HG02938 (cell line): ENCODE measurements around the gene NSMF.
A peak's percentile ranks its signal among the peaks of the same experiment; 100 is the strongest.
"Not testable (repeated sequence)": the region's sequence is repeated elsewhere in the genome, so short reads cannot be mapped to it uniquely, and the experiment has no call there.

Experiments used
- ATAC-seq: cut with Tn5 transposase; IDR thresholded peaks from one replicate; pipeline ENCODE4 v1.9.1; 2021; ENCODE audit warnings: mild to moderate bottlenecking, moderate library complexity; ENCODE audit not compliant: unreplicated experiment

Gene NSMF

DNA sequence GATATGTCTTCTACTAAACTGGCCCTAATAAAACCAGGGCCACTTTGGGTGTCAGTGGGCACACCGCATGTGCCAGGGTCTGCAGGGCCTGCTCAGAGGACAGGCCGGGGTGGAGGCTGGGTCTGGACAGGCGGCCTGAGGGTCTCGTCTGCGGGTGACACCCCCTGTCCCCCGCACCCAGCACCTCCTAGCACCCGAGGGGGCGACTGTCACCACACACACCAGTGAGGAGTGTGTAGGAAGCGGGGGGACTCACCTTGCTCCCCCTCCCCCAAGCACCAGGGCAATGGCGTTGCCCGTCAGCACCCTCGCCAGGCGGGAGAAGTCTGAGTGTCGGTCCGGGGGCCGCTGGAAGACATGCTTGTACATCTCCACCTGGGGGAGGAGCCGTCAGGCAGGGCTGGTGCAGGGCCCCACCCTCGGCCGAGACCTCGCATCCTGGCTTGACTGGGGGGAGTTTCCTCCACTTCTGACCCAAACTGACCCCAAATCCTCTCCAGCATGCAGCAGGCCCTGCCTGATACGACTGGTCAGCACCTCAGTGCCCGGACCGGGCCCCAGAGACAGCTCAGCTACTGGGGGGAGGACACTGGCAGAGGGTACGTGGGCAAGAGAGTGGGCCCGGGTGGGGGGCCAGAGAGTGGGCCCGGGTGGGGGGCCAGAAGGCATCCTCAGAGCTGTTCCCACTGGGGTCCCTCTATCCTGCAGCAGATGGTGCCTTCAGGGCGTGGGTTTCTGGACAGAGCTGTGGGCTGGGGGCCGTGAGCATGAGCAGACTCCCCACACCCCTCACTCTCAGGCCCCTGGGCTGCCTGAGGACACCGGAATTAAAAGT is 18.9 kb upstream of the NSMF start:
- ATAC-seq, result no peak

DNA sequence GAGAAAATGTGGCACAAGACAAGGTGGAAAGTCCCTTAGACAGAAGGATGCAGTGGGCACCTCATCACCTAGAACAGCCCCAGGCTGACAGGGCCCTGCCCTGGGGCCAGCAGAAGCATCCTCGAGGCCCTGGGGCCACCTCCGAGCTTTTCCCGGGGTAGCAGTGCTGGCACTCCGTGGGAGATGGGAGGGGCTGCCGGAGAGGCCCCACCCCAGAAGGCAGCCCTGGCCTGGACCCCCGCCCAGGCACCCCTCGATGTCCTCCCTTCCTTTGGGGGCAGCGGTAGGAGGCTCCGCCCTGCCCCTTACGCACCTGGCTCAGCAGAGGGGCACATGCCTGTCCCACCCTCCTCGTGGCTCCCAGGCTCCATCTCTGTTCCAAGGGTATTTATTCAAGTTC is 17.7 kb upstream of the NSMF start:
- ATAC-seq, result no peak

DNA sequence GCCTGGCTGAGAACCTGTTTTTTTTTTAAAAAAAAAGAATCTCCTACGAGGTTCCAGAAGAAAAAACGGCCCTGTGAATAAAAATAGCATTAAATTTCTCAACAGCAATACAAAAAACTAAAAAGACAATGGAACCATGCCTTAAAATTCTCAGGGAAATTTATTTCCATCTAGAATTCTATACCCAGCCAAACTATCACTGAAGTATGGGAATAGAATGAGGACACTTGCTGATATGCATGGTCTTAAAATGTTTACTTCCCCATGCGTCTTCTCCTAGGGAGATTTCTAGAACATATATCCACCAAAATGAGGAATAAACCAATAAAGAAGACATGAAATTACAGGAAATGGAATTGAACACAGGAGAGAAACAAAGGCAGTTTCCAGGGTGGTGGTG is 16.5 kb upstream of the NSMF start:
- no peak for ATAC-seq

DNA sequence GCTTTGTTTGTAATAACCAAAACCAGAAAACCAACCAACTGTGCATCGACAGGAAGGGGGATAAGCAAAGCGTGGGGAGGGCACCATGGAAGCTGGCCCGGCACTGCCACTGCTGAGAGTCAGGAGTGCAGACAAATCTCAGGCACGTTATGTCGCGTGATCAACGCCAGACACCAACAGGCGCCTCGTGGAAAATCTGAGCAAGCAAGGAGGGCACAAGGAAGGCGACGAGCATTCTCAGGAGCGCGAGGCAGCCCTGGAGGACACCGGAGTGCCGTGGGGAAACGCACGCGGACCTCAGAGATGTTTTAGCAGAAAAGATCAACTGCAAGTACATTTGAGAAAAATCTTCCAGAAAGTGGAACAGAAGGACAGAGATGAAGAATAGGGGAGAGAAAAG is 15.1 kb upstream of the NSMF start:
- ATAC-seq, result no peak

DNA sequence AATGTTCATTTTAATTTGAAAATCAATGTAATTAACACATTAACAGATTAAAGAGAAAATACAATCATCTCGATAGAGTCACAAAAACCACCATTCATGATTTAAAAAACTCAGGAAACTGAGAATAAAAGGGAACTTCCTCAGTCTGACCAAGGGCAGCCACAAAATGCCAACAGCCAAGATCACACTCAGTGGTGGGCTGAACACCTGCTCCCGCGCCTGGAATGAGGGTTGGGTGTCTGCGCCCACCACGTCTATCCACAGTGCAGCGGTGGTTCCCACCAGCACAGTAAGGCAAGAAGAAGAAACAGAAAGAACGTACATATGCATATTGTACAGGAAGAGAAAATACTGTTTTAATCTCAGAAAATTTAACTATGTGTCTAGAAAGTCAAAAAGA is 11.7 kb upstream of the NSMF start:
- no peak for ATAC-seq

DNA sequence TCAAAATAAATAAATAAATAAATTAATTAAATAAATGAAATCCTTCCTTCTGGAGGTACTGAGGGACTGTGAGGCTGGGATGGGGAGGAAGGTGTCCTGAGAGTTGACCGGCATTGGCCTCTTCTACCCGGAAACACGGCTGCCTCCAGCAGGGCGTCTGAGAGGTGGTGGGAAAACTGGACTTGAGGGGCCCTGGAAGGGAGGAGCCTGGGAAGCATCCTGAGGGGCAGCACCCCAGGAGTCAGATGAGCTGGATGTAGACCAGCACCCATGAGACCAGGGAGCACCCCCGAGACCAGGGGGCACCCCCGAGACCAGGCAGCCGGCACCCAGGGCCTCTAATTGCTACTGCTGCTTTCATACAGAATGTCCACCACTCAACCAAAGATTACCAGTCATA is 8.8 kb upstream of the NSMF start:
- ATAC-seq, result no peak

DNA sequence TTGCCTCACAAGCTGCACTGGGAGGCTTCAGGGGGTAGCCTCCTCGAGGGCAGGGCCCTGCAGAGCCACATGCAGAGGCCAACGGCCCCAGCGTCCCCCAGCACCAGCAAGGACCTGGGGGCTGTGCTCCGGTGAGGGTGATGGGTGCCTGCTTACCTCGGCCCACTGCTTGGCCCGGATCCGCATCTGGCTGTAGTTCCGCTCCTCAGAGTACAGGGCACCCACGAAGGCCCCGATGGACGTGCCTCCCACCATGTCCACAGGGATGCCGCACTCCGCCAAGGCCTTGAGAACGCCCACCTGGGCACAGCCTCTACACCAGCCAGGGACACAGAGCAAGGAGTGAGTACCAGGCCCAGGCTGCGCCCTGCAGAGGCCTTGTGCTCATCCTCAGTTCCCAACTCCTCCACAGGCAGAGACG is 8.0 kb upstream of the NSMF start:
- no peak for ATAC-seq

DNA sequence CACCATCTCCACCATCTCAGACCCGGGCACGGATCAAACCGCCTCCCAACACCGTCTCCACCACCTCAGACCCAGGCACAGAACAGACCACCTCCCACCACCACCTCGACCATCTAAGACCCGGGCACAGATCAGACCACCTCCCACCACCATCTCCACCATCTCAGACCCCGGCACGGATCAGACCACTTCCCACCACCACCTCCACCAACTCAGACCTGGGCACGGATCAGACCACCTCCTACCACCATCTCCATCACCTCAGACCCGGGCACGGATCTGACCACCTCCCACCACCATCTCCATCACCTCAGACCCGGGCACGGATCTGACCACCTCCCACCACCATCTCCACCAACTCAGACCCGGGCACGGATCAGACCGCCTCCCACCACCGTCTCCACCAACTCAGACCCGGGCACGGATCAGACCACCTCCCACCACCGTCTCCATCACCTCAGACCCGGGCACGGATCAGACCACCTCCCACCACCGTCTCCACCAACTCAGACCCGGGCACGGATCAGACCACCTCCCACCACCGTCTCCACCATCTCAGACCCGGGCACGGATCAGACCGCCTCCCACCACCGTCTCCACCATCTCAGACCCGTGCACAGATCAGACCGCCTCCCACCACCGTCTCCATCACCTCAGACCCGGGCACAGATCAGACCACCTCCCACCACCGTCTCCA is 7.4 kb upstream of the NSMF start:
- ATAC-seq, result not testable (repeated sequence)

DNA sequence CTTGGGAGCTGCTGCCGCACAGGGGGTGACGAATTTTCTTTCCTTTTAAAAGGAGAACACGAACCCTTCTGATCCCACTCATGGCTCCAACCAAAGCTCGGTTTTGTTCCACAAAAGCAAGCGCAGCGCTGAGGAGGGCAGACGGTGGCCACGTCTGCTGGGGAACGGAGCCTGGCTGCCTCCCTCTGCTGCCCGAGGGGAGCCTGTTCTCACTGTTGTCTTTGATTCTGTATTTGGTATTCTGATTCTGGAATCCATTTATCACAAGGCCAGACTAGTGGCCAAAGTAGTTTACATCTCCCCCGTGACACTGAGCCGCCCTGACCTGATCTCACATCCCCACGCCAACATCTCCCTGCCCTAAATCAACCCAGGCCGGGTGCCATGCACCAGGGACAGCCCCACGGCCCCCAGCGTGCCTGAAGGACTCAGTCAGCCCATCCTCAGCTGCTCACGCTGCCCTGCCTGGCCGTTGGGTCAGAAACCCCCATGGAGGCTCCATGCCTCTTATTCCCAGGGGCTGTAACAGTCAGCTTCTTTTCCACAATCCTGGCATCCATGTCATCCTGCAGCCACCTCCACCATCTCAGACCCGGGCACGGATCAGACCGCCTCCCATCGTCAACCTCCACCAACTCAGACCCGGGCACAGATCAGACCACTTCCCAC is 6.7 kb upstream of the NSMF start:
- ATAC-seq, result no peak

DNA sequence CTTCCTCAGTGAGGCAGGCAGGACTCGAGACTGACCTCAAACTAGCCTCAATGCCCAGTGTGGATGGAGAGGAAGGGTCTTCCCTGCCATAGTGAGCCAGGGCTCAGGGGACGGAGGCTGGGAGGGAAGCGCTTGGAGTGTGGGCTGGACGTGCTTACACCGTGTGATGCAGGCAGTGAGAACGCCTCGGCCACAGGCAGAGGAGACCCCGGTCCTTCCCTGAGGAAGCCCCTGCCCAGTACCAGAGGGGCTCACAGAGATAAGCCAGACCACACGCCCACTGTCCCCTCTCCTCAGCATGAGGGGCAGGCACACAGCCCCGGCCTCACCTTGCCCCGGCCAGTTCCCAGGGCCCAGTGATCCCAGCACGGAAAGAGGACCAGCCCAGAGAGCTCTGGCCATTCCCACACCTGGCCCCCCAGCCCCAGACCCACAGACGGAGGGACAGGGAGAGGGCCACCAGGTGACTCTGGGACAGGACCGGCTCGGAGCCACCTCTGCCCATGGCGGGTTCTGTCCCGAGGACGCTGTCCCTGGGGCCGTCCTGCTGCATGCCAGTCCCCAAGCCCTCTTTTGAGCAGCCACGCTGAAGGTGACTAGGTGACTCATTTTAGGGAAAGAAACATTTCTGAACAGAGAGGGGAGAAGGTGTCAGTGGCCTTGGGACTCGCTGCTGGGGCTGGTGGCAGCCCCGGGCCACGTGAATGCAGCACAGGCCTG is 6.0 kb upstream of the NSMF start:
- ATAC-seq, result no peak

DNA sequence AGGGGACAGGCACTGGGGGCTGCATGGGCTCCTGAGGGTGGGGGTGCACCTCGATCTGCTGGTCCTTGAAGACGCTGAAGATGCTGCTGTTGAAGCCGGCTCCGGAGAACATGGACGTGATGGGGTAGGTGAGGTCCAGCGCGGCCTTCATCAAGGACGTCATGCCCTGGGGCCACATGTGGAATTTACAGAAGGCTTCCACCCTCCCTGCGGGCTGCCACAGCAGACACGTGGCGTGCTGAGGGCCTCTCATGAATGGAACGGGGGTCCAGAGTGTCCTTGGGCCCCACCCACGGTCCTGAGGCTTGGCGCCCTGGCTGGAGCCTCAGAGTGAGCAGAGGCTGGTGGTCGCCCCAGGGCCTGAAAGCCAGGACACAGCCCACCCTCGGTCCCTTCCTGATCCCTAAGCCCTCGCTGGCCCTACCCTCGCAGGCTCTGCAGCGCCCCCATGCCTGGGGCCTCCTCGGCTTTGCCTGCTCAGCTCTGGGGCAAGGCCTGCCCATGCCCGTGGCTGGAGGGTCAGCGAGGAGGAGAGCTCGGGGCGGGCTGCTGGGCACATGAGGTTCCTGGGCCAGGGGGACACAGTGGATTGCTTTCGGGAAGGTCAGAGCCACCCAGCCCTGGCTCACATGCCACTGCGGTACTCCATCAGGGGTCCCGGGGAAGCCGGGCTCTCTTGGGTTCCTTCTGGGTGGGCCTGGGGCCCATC is 5.3 kb upstream of the NSMF start:
- no peak for ATAC-seq

DNA sequence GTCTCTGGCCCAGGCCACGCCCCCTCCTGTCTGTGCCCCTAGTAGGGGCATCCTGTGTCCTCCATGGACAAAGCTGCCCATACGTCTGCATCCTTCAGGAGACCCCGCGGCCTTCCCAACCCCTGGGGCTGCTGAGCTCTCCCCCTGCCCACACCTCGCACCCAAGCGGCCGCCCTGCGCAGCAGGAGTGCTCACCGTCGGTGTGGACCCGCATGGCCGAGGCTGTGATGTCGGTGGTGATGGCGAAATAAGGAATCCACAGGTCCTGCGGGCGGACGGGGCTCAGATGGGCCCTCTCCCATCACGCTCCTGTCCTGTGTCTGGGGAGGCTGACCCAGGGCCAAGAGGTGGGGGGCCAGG is 4.8 kb upstream of the NSMF start:
- ATAC-seq, result no peak

DNA sequence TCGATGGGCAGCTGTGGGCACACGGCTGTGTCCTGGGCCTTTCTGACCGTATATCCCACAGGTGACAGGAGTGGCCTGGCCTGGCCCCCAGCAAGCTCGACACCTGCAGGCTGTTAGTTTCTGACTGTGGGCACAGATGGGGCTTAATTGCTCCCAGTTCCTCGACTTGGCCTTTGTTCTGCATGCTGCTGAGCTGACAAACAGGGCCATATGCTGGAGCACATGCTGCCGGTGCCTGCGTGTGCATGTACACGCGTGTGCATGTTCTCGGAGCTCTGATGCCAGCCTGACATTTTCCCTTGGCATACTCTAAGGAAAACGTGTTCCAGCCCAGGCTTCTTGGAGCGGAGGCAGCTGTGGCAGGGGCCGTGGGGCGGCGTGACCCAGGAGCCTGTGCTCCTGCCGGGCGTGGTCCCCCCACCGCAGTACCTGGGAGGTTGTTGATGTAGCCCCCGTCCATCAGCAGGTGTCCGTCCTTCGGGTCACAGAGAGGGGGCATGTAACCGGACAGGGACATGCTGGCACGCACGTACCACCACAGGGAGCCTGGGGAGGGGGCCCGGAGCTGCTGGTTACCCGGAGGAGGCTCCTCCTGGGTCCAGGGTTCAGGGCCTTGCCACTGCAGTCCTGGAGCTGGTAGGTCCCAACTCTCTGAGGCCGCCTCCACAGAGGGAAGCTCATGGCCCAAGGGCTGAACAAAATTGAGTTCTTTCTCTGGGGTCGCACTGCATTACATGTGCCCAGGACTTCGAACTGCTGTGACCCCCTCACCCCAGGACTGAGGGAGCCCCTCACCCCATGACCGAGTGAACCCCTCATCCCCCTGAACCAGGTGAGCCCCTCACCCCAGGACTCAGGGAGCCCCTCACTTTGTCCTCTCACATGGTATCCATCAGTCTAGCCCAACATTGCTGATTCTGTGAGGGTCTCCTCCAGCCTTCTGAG is 4.1 kb upstream of the NSMF start:
- ATAC-seq, result no peak

DNA sequence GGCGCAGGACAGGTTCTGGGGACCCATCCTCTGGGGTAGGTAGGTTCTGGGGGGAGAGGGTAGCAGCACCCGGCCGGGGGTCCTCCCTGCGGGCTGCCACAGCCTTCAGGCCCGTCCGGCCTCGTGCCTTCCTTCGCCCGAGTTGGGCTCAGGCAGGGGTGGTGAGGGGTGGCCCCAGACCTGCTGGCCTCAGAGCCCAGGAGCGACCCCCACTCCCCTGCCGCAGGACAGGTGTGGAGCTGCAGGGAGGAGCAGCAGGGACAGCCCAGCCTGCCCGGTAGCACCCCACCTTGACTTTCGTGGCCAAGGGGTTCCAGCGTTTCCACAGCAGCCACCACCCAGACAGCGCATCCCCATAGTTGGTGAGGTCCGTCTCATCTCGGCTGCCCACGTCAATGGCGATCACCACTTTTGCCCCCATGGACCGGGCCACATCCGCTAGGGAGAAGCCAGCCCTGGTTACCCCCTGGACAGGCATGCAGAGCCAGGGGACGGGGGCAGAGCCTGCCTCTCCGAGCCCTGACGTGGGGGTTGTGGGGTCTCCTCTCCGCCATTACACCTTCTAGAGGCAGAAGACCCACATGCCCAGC is 3.4 kb upstream of the NSMF start:
- ATAC-seq, result no peak

DNA sequence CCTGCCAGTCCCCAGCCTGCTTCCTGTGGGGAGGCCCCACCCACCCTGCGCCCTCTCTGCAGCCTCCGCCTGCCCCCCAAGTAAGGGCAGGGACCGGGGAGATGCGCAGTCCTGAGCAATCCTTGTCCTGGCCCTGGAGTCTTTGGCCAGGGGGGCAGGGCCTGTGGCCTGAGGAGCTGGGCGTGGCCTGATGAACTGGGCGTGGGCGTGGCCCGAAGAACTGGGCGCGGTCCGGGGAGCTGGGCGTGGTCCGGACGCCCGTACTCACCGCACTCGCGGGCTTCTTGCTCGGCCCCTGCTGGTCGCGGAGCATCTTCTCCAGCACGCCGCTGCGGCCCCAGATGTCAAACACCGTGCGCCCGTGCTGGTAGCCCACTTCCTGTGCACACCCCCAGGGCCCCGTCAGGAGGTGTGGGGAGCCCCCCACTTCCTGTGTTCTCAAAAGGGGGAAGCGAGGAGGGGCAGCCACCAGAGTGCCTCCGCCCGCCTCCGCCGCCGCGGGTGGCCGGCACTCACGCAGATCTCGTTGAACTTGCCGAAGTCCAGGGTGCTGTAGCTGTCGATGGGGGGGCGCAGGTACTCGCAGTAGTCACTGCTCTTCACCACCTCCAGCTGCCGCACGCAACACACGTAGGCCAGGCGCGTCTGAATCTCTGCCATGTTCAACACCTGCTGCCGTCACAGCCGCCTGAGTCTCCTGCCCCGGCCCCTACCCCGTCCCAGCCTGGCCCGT is 2.7 kb upstream of the NSMF start:
- ATAC-seq, result peak; percentile 69

DNA sequence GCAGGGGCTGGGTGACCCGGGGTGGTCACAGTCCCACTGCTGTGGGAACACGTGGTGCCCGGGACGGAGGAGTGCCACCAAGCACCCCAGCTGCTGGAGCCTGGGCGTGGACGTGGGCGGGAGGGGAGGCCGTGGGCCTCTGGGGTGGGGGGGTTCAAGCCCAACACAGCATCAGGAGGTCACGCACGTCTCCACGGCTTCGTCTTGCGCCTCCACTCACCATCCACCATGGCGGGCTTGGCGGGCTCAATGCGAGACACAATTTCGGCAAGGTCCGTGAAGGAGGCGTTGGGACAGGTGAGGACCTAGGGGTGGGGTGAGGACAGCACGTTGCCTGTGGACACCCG is 2.2 kb upstream of the NSMF start:
- no peak for ATAC-seq

DNA sequence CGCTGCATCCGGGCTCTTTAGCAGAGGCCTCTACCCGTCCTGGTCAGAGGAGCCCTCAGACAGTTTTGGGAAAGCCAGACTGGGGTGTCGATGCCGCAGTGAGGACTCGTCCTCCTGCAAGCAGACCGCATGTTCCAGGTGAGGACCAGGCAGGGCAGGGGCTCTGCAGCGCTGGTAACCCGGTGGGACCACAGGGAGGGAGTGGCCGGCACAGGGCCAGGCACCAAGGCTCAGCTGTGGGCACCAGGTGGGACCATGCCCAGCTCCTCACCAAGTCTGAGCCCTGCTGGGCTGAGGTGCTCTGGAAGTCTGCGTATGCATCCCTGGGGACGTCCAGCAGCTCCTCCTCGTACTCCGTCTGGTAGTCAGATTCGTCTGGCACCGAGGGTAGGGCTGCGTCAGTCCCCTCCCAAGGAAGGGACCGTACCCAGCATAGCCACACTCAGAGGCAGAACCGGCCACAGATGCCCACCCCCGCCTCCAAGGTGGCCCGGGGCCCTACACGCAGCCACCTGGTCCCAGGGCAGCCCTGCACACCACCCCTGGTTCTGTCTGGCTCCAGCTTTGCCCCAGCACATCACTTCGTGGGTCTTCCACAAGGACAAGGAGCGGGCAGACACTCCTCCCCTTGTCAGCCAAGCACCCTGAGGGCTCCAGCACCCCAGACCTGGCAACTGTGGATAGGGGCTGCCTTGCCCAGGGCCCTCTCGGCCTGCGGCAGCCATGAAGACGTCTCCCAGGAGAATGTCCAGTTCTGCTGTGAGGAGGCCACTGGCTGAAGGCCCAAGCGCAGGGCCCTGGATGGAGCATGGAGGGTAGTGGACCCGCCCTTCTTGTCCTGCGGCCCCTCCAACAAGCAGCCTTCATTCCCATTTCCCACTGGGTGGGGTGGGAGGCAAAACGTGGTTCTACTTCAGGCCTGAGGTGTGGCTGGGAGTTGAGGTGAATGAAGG is 1.5 kb upstream of the NSMF start:
- no peak for ATAC-seq
